NCI-H82 (cell line): Measurements from ENCODE around the gene CAV2.

ENCODE experiments used
- DNase-seq: peaks from one replicate; lab custom pipeline; 2025; lab: John Stamatoyannopoulos, UW

CAV2 gene

DNA sequence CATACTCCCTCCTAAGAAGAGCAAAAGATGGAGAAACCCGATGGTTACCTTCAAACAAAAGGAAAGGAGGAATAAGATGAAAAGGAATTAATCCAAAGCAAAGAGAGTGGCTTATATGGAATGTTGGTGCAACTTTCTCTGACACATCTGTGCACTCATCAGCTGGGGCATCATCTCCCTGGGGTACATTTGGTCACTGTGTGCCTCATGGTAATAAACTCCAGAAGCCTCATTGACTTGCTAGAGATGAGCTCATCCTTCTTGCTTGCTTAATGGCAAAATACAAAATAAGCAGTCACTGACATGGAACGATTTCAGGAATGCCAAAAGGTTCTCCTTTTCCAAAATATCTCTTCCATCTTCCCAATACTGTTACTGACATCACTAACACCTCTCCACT lies 47.8 kb downstream of the CAV2 start:
- no peak for DNase-seq

DNA sequence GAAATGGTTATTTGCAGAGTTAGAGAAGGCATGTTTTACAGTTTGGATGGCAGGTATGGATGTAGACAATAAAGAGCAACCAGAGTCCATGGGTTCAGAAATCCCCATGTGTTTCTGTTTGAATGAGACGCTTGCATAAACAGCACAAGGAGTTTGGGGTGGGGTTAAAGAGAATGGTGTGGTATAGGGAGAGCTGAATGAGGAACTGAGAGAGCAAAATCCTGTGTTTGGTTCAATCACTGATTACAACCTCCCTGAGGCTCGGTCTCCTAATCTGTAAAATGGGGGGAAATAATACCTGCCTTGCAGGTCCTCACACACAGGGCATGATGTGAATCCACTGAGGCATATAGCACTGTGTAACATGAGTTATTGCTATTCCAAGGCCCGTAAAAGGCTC lies 49.0 kb downstream of the CAV2 start:
- DNase-seq, result no peak

DNA sequence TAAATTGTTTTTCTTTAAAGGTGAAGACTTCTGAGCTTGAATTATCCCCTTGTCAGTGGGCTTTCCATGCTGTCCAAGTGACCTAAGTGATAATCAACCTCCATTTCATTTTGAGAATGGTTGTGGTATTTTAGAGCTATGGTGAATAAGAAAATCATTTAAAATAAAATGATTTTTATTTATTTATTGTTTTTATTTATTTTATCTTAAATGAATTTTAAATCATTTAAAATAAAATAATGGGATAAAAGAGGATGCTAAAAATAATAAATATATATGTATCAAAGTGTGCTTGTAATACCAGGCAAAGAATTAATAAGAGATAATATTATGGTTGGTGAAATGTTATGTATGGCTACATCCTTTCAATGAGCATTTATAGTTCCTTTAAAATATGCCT lies 49.8 kb downstream of the CAV2 start:
- no peak for DNase-seq

DNA sequence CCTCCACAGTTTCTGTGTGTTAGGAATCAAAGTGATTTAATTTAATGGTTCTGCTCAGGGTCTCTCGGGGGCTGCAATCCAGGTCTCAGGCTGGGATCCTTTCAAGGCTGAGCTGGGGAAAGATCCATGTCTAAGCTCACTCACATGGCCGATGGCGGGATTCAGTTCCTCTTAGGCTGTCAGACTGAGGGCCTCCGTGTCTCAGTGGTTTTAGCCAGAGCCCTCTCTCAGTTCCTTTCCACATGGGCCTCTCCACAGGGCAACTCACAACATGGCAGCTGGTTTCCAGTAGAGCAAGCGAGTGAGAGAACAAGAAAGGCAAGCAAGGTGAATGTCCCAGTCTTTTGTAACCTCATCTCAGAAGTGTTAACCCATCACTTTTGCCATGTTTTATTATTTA lies 52.2 kb downstream of the CAV2 start:
- no peak for DNase-seq

DNA sequence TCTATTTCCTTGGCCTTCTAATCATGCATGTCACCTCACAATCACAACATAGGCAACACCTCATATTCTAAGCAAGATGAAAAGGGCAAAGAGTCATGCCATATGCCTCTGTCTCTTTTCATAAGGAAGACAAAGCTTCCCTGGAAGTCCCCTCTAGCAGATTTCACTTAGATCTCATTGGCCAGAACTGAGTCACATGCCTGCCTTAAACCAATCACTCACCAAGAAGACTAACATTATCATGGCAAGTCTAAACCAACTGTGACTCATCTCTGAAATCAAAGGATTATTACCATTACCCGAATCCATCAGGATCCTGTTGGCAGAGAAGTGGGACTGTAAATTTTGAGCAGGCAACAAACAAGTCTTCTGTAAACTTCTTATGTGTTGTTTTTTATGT lies 53.1 kb downstream of the CAV2 start:
- DNase-seq, result no peak

DNA sequence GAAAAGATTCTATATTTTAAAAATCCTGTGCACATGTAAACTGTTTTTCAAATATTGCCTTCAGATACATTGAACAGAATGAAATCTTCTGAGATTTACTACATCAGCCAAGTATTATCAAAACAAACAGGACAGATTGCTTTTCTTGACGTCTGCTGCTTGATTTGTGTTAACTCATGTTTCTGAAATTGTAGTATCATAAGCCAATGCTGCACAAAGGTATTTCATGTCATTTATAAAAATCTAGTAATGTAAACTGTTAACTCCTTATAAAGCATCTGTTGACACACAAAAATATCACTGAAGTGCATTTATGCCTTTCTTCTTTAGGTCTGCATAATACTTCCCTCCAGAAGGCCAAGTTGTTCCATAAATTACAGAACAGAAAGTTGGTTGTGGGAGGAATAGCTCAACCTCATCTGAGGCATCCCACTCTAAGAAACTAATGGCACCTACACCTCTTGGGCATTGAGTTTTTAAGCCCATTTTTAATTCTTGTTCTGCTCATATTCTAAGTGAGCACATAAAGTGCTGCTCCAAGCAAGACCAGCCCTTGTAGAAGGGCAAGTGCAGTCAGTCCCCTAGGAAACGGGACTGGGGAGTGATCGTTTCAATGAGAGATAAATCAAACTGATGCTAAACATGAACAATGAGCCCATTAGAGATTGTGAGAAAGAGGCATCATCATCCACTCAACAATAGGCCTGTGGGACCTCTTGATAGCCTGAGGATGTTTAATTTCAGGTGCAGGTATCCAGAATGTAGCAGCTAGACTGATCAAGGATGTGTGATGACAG lies 53.8 kb downstream of the CAV2 start:
- DNase-seq, result no peak

DNA sequence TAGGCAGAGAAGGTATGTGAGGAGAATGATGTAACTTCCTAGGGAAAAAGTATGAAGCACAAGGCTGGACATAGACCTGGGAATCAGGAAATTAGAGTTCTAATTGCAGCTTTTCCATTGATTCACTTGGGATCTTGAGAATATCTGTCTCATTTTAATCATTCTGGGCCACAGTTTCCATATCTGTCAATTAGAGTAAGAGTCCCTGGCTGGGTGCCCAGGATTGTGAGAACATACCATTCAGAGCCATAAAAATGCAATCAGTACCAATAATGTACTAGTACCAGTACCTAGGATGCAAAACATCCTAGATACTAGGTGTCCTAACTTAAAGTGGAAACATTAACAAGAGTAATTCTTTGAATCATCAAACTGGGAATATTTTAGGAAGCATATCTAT lies 54.9 kb downstream of the CAV2 start:
- no peak for DNase-seq

DNA sequence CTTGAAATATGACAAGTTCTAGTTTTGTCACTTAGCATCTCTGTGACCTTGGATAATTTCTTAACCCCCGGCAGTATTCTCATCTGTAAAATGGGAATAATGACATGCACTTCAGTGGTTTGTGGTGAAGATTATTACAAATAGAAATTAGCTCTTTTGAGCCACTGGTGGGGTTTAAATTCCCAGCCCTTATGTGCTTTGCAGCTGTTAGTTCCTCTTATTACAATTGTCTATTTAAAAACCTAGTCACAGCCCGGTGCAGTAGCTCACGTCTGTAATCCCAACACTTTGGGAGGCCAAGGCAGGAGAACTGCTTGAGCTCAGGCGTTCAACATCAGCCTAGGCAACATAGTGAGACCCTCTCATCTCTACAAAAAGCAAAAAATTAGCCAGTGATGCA lies 55.4 kb downstream of the CAV2 start:
- DNase-seq, result no peak

DNA sequence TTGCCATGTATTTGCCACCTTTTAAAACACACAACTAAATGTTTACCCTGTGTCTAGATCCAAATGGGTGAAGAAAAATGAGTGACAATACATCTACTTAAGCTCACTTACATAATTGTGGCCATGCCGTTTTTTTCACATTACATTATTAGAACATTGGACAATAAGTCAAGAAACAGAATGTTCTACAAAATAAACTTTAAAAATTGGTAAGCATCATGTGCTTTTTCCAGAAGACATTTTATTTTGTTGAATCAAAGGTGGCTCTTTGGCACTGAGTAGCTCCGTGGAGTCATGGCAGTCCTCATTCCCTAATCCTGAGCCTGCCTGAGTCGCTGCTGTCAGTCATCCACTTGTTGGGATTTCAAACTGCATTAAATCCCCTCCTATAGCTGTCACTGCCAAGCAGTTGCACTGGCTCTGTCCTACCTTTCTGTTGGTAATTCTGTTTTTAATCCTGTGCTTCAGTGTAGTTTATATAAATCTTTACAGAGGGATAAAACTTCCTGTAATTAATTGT lies 57.6 kb downstream of the CAV2 start:
- peak; percentile 83 for DNase-seq

DNA sequence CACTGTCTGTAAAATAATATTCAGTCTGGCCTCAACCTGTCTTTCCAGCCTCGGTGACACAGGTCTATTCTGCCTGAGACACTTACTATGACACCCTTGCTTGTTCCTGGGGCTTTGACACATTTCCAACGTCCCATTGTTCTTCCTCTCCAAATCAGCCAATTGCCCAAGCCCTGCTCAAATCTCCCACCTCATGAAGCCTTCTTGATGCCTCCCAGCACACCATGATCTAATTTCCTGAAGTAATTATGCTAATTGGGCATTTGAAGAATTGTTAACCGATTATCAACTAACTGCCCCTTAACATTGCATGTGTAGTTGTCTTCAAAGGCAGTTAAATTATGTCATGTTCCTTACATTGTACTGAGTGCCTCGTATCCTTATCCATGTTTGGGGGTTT lies 58.4 kb downstream of the CAV2 start:
- DNase-seq, result no peak
